Endometrial microvascular endothelial cells (primary cell): Measurements from ENCODE around the gene KRTAP4-2. TPM values are rescaled to one million over a fixed set of nuclear protein-coding genes. Genes with fewer than 3 reads are reported as not detected.
"Not testable (repeated sequence)": the region's sequence is repeated elsewhere in the genome, so short reads cannot be mapped to it uniquely, and the experiment has no call there.

Experiments used
- in situ Hi-C: cut with HindIII; loops from 2 replicates; pipeline ENCODE4 v1.10.0; 2017; ENCODE audit warnings: low sequenced_read_pairs, low pct_unique_long_range_greater_than_20kb; ENCODE audit errors: inconsistent ontology term
- total RNA-seq: library from RNA; depleted of rRNA; stranded (reverse); fragments of >200 nt; gene quantifications from one replicate; pipeline ENCODE4 v1.2.3, GENCODE V29; 2015; ENCODE audit errors: inconsistent ontology term

Gene KRTAP4-2
- total RNA-seq, 1 donor from 2014 or later = not detected

GRCh38 chr17:41168121-41168520 lies 9.9 kb downstream of the KRTAP4-2 start, which contains the start of gene KRTAP4-3:
Gene KRTAP4-3 (minus strand): TSS chr17:41168221. CDS start chr17:41168172, 49 bp downstream.
- in situ Hi-C loops = no loop called here

- in situ Hi-C loops = no loop called here
These were observed 10.5 kb downstream of the KRTAP4-2 start for GRCh38 chr17:41167561-41167960.

GRCh38 chr17:41163828-41164227 lies 14.2 kb downstream of the KRTAP4-2 start:
- in situ Hi-C loops = no loop called here

GRCh38 chr17:41160648-41161047 lies 17.4 kb downstream of the KRTAP4-2 start, which contains the start of gene KRTAP4-4:
Gene KRTAP4-4 (minus strand): TSS chr17:41160748. CDS start chr17:41160691, 57 bp downstream.
- in situ Hi-C loops = no loop called here

- in situ Hi-C loops = not testable (repeated sequence)
These were observed 17.8 kb downstream of the KRTAP4-2 start for GRCh38 chr17:41160190-41160589.

- in situ Hi-C loops = no loop called here
These were observed 24.2 kb downstream of the KRTAP4-2 start for GRCh38 chr17:41153856-41154255.

GRCh38 chr17:41151525-41151924 lies 26.5 kb downstream of the KRTAP4-2 start:
- in situ Hi-C loops = no loop called here

GRCh38 chr17:41150026-41150425 lies 28.0 kb downstream of the KRTAP4-2 start:
- in situ Hi-C loops = no loop called here

- in situ Hi-C loops = no loop called here
These were observed 28.4 kb downstream of the KRTAP4-2 start, which contains the start of gene KRTAP4-5 for GRCh38 chr17:41149652-41149985. Gene KRTAP4-5 (minus strand): TSS chr17:41149825. CDS start chr17:41149767, 58 bp downstream.

- in situ Hi-C loops = not testable (repeated sequence)
These were observed 28.9 kb downstream of the KRTAP4-2 start for GRCh38 chr17:41148971-41149651.

GRCh38 chr17:41147531-41148204 lies 30.4 kb downstream of the KRTAP4-2 start:
- in situ Hi-C loops = no loop called here

- in situ Hi-C loops = no loop called here
These were observed 32.8 kb downstream of the KRTAP4-2 start for GRCh38 chr17:41145261-41145660.

GRCh38 chr17:41144846-41145245 lies 33.2 kb downstream of the KRTAP4-2 start:
- in situ Hi-C loops = no loop called here

GRCh38 chr17:41141361-41141760 lies 36.7 kb downstream of the KRTAP4-2 start:
- in situ Hi-C loops = no loop called here

- in situ Hi-C loops = no loop called here
These were observed 37.5 kb downstream of the KRTAP4-2 start, which contains the start of gene KRTAP4-6 for GRCh38 chr17:41140360-41141131. Gene KRTAP4-6 (minus strand): TSS chr17:41140544. CDS start chr17:41140487, 57 bp downstream.

- in situ Hi-C loops = not testable (repeated sequence)
These were observed 38.2 kb downstream of the KRTAP4-2 start for GRCh38 chr17:41139865-41140264.

- in situ Hi-C loops = no loop called here
These were observed 43.9 kb downstream of the KRTAP4-2 start for GRCh38 chr17:41133880-41134735.

GRCh38 chr17:41131979-41132378 lies 46.0 kb downstream of the KRTAP4-2 start:
- in situ Hi-C loops = no loop called here
